Measurements from ENCODE around the gene SETD5. TPM values are rescaled to one million over a fixed set of nuclear protein-coding genes. Genes with fewer than 3 reads are reported as not detected.

The SETD5 gene
- total and polyA plus RNA-seq, 2 of the 8 experiments (the other 6 are each of a cell fraction or from before 2014, with no cell fraction given), result 108 to 234 TPM

GRCh38 chr3:9399337-9399703, 1.9 kb downstream of the SETD5 start:
- no peak overlapping the region for H2BK5ac ChIP-seq (ENCODE audit: low read depth, low read length)
- POLR2A ChIA-PET (ENCODE audit: partially characterized antibody), result interaction anchor here (0.8 to 10.0 kb wide), 14 partner anchors 8 to 404 kb away, joined by 3 to 300 read pairs (median 4); partner anchors contain the start of gene THUMPD3
- H2AFZ ChIP-seq (ENCODE audit: low read length), result no peak overlapping the region
- H3K4me2 ChIP-seq (ENCODE audit: insufficient read depth in 1 of 2, low read depth in 2 of 2, low read length in 2 of 2), result peak overlapping the region; percentile 78 to 89
- H2BK20ac ChIP-seq (ENCODE audit: low read length), result no peak overlapping the region
- WGBS, 2 experiments (ENCODE audit: extremely low coverage in 1 of 2, insufficient coverage in 1 of 2, insufficient read length in 1 of 2, insufficient replicate concordance in 2 of 2, low coverage in 1 of 2, low lambda C conversion rate in 2 of 2, missing lambda C conversion rate in 1 of 2), result 6% methylated on average over 2 of the region's 2 CpGs; no CpG with 5 or more reads in 1 of the 2 experiments
- no peak overlapping the region for H2BK15ac ChIP-seq (ENCODE audit: low read length)
- H3K27ac ChIP-seq (ENCODE audit: low read depth, low read length), result 0 out of 2 replicates have a peak overlapping the region, but pooled peaks have one; percentile 99
- H3K56ac ChIP-seq (replicated peaks; ENCODE audit: insufficient read length, low read depth, low read length), result no peak overlapping the region
- no peak overlapping the region for H3K23ac ChIP-seq (ENCODE audit: insufficient read length)
- H3K27me3 ChIP-seq (replicated peaks in 1 of 4; ENCODE audit: control insufficient read depth in 3 of 4, extremely low read depth in 1 of 4, insufficient read depth in 3 of 4, low read length in 3 of 4), result no peaks in the 10 kb centered on the region
- peaks cover 13 to 17% of the 10 kb centered on the region in 2 experiments for H4K20me1 ChIP-seq (replicated peaks in 1 of 2; ENCODE audit: control insufficient read depth in 1 of 2, insufficient read depth in 2 of 2, low read length in 2 of 2)
- CTCF ChIA-PET (ENCODE audit: partially characterized antibody), result interaction anchor here (0.7 to 2.1 kb wide), 3 partner anchors 22 to 60 kb away, joined by 3 to 7 read pairs (median 4); no protein-coding TSS in a partner anchor
- H3K23me2 ChIP-seq (ENCODE audit: low read depth, low read length), result peaks cover 16% of the 10 kb centered on the region
- H3K4ac ChIP-seq (replicated peaks; ENCODE audit: insufficient read length, low read depth, low read length), result no peak overlapping the region
- H3K36me3 ChIP-seq (ENCODE audit: control insufficient read depth in 2 of 4, insufficient read depth in 4 of 4, low read length in 3 of 4), result peaks cover under 1 to 11% (median 6%) of the 10 kb centered on the region in 4 experiments; a peak in 6 of 8 replicates
- no peak overlapping the region for H4K8ac ChIP-seq (ENCODE audit: extremely low read depth, insufficient read depth, low read length)
- H3K4me1 ChIP-seq (replicated peaks in 1 of 4; ENCODE audit: control insufficient read depth in 3 of 4, insufficient read depth in 4 of 4, low read length in 3 of 4), result peaks cover 5 to 32% (median 14%) of the 10 kb centered on the region in 4 experiments; a peak in 6 of 7 replicates
- H4K91ac ChIP-seq (replicated peaks; ENCODE audit: insufficient read length, low read length), result no peak overlapping the region
- peak overlapping the region; percentile 45 for H4K5ac ChIP-seq (ENCODE audit: insufficient read length, low read depth, low read length)
- no peak overlapping the region for H2BK12ac ChIP-seq (ENCODE audit: low read depth, low read length)
- H3K79me1 ChIP-seq (ENCODE audit: low read depth, low read length), result no peaks in the 10 kb centered on the region
- H3K4me3 ChIP-seq (ENCODE audit: extremely low read depth in 1 of 4, insufficient read depth in 2 of 4, low read depth in 3 of 4, low read length in 4 of 4), result peak overlapping the region; percentile 95 to 99 (median 98)
- H3K9me3 ChIP-seq (ENCODE audit: insufficient read depth in 2 of 2, low read depth in 1 of 2, low read length in 1 of 2), result no peaks in the 10 kb centered on the region
- FAIRE-seq, result no peak
- TF ChIP-seq POLR2A (IDR thresholded peaks at IDR 0.05; ENCODE audit: control extremely low read depth in 1 of 2, low read depth in 2 of 2, low read length in 2 of 2) (no peak), ZNF274 (IDR thresholded peaks at IDR 0.05; ENCODE audit: borderline replicate concordance, extremely low read depth, low read length) (no peak), TBP (IDR thresholded peaks at IDR 0.05; ENCODE audit: low read depth, low read length) (no peak), ASH2L (IDR thresholded peaks at IDR 0.05; ENCODE audit: low read length) (no peak), EGR1 (IDR thresholded peaks at IDR 0.05; ENCODE audit: borderline replicate concordance, low read depth, low read length) (no peak), MAX (IDR thresholded peaks at IDR 0.05) (no peak), KDM1A (IDR thresholded peaks at IDR 0.05; ENCODE audit: borderline replicate concordance, low read length) (no peak)
- DNase-seq (ENCODE audit: low read depth in 1 of 2, low spot score in 2 of 2), result no peak
- H3K14ac ChIP-seq (ENCODE audit: insufficient read length), result no peak overlapping the region
- no peak overlapping the region; the same call in 1 of the 2 replicates for H3K18ac ChIP-seq (ENCODE audit: extremely low read depth, low read length)
- peak overlapping the region in 3 of 4 experiments; percentile 14 to 99 (median 80); a peak in 3 of 7 replicates for H3K9ac ChIP-seq (replicated peaks in 1 of 4; ENCODE audit: extremely low read depth in 1 of 4, low read depth in 3 of 4, low read length in 3 of 4)
- no peak overlapping the region for H2BK120ac ChIP-seq (replicated peaks; ENCODE audit: low read depth, low read length)
- H3K79me2 ChIP-seq (ENCODE audit: control insufficient read depth in 1 of 2, insufficient read depth in 2 of 2, low read length in 2 of 2), result peaks cover 72 to 86% of the 10 kb centered on the region in 2 experiments
- no peak overlapping the region for H2AK5ac ChIP-seq (ENCODE audit: low read depth, low read length)

Data from H1 (cell line).